ENCODE measurements around the gene DNAJC22.
"Not testable (repeated sequence)": the region's sequence is repeated elsewhere in the genome, so short reads cannot be mapped to it uniquely, and the experiment has no call there.

The DNAJC22 gene

DNA sequence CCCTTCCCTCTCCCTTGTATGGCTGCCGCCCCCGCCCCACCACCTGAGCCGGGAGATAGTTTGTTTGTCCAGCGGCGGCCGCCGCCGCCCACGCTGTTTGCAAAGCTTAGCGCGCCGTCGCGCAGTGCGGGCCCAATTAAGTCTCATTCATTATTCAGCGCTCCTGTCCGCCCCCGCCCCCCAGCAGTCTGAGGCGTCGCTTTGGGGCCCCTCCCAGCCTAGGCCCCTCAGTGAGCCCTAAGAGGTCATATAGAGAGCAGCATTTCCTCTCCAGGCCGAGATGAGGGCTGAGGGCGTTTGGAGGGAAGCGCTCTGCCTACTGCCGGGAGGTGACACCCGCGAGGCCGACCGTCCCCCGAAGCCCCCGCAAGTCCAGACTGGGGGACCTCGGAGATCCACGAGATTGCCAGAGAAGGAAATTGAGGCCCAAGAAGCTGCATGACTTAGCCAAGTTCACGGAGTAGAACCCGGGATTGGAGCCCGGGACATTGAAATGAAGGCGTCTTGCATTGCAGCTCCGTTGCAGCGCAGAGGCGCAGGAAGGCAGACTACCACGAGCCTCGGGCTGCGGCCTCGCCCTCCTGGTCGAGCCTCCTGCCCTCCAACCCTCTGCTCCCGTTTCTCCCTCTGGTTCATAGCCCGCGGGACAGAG lies at the start of gene DNAJC22:
Gene DNAJC22 (plus strand): TSS at position 230 of the 652 bp plus-strand sequence. CDS start 1,985 bp downstream, outside the sequence.
- TF ChIP-seq, protein P1, sequence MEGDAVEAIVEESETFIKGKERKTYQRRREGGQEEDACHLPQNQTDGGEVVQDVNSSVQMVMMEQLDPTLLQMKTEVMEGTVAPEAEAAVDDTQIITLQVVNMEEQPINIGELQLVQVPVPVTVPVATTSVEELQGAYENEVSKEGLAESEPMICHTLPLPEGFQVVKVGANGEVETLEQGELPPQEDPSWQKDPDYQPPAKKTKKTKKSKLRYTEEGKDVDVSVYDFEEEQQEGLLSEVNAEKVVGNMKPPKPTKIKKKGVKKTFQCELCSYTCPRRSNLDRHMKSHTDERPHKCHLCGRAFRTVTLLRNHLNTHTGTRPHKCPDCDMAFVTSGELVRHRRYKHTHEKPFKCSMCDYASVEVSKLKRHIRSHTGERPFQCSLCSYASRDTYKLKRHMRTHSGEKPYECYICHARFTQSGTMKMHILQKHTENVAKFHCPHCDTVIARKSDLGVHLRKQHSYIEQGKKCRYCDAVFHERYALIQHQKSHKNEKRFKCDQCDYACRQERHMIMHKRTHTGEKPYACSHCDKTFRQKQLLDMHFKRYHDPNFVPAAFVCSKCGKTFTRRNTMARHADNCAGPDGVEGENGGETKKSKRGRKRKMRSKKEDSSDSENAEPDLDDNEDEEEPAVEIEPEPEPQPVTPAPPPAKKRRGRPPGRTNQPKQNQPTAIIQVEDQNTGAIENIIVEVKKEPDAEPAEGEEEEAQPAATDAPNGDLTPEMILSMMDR (IDR thresholded peaks at IDR 0.05) = no peak
- H3K27ac ChIP-seq = no peak within 1 kb of the TSS
- DNase-seq (ENCODE audit: low spot score) = peak; percentile 70
- peak within 1 kb of the TSS; percentile 76 for H3K4me3 ChIP-seq

DNA sequence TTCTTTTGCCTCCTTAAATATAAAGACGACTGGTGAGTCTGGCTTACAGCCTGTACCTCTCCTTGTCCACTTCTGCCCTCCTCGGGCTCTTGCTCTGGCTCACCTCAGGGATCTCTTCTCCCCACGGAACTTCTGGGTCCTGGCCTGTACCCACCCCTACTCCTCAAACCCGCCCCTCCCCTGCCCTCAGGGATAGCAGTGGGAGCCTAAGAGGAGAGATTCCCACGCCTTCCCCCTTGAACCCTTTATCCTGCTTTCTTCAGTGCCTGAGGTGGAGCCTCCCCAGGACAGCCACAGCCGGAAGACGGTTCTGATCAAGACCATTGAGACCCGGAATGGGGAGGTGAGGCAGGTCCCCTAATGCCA lies 49.0 kb upstream of the DNAJC22 start:
- TF ChIP-seq, protein P1 (IDR thresholded peaks at IDR 0.05) = no peak
- no peak overlapping the region for H3K27ac ChIP-seq
- H3K4me3 ChIP-seq = peak overlapping the region; percentile 49
- no peak for DNase-seq (ENCODE audit: low spot score)

DNA sequence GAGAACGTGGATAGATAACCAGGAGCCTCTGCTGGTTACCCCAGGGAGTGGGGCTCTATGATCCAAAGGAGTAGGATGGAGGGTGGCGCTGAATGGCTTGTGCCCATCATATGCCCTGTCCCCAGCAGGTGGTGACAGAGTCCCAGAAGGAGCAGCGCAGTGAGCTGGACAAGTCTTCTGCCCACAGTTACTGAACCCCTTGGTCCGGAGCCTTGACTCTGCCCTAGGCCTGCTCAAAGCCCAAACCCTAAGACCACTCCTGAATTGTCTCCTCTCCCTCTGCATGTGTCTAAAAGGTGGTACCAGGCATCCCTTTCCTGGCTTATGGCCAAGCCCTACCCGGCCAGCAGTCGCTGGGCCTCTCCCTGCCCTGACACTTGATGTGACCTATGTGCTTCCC lies 48.5 kb upstream of the DNAJC22 start:
- H3K4me3 ChIP-seq = no peak overlapping the region
- TF ChIP-seq, protein P1 (IDR thresholded peaks at IDR 0.05) = no peak
- DNase-seq (ENCODE audit: low spot score) = no peak
- H3K27ac ChIP-seq = no peak overlapping the region

GRCh38 chr12:49301760-49302159 lies 44.9 kb upstream of the DNAJC22 start:
- DNase-seq (ENCODE audit: low spot score) = no peak
- H3K27ac ChIP-seq = no peak overlapping the region
- TF ChIP-seq, protein P1 (IDR thresholded peaks at IDR 0.05) = no peak
- H3K4me3 ChIP-seq = no peak overlapping the region

GRCh38 chr12:49304161-49304560 lies 42.5 kb upstream of the DNAJC22 start:
- TF ChIP-seq, protein P1 (IDR thresholded peaks at IDR 0.05) = no peak
- H3K4me3 ChIP-seq = no peak overlapping the region
- no peak for DNase-seq (ENCODE audit: low spot score)
- H3K27ac ChIP-seq = no peak overlapping the region

GRCh38 chr12:49305762-49306510 lies 40.8 kb upstream of the DNAJC22 start:
- TF ChIP-seq, protein P1 (IDR thresholded peaks at IDR 0.05) = no peak
- DNase-seq (ENCODE audit: low spot score) = no peak
- H3K4me3 ChIP-seq = no peak overlapping the region
- no peak overlapping the region for H3K27ac ChIP-seq

- no peak for DNase-seq (ENCODE audit: low spot score)
- no peak overlapping the region for H3K4me3 ChIP-seq
- no peak overlapping the region for H3K27ac ChIP-seq
- TF ChIP-seq, protein P1 (IDR thresholded peaks at IDR 0.05) = no peak
Measured at GRCh38 chr12:49309386-49309785, 37.3 kb upstream of the DNAJC22 start.

DNA sequence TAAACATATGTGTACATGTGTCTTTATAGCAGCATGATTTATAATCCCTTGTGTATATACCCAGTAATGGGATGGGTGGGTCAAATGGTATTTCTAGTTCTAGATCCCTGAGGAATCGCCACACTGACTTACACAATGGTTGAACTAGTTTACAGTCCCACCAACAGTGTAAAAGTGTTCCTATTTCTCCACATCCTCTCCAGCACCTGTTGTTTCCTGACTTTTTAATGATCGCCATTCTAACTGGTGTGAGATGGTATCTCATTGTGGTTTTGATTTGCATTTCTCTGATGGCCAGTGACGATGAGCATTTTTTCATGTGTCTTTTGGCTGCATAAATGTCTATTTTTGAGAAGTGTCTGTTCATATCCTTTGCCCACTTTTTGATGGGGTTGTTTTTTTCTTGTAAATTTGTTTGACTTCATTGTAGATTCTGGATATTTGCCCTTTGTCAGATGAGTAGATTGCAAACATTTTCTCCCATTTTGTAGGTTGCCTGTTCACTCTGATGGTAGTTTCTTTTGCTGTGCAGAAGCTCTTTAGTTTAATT lies 36.2 kb upstream of the DNAJC22 start:
- not testable (repeated sequence) for DNase-seq (ENCODE audit: low spot score); H3K27ac ChIP-seq; H3K4me3 ChIP-seq
